ENCODE results near the gene PIGH. TPM values are rescaled to one million over a fixed set of nuclear protein-coding genes. Genes with fewer than 3 reads are reported as not detected.

PIGH gene
- polyA plus RNA-seq, 1 donor from 2014 or later = 91.8 TPM

- no peaks in the 10 kb centered on the region for H4K20me1 ChIP-seq (ENCODE audit: insufficient read depth)
- no peaks in the 10 kb centered on the region for H3K9me2 ChIP-seq (ENCODE audit: insufficient read depth, low read length)
- no peaks in the 10 kb centered on the region for H3K79me2 ChIP-seq (replicated peaks; ENCODE audit: insufficient read depth, low read length)
- H3K27ac ChIP-seq (ENCODE audit: low read length) = no peak overlapping the region
- H3K27me3 ChIP-seq (ENCODE audit: insufficient read depth, low read depth, low read length) = no peaks in the 10 kb centered on the region
- no peak overlapping the region for H3K4me2 ChIP-seq (ENCODE audit: low read length)
- no peak overlapping the region for H2AFZ ChIP-seq (ENCODE audit: low read depth, low read length)
- no peaks in the 10 kb centered on the region for H3F3A ChIP-seq (ENCODE audit: insufficient read depth, low read length, poor library complexity, severe bottlenecking)
- TF ChIP-seq TAF1 (IDR thresholded peaks at IDR 0.05; ENCODE audit: low read depth) (no peak), CTCF (IDR thresholded peaks at IDR 0.05; ENCODE audit: poor library complexity, severe bottlenecking) (no peak), EZH2 (IDR thresholded peaks at IDR 0.05; ENCODE audit: borderline replicate concordance, insufficient read depth, low read length, poor library complexity, severe bottlenecking) (no peak)
- H3K9ac ChIP-seq (ENCODE audit: low read length) = no peak overlapping the region
- no peaks in the 10 kb centered on the region for H3K9me3 ChIP-seq (ENCODE audit: low read length)
- H3K36me3 ChIP-seq (ENCODE audit: insufficient read depth, low read length) = no peaks in the 10 kb centered on the region
- H3K4me3 ChIP-seq (ENCODE audit: low read length) = no peak overlapping the region
Observed at GRCh38 chr14:67564236-67564635, 35.8 kb downstream of the PIGH start.

- no peak overlapping the region for H2AFZ ChIP-seq (ENCODE audit: low read depth, low read length)
- H3K9me3 ChIP-seq (ENCODE audit: low read length) = no peaks in the 10 kb centered on the region
- no peaks in the 10 kb centered on the region for H4K20me1 ChIP-seq (ENCODE audit: insufficient read depth)
- H3K4me3 ChIP-seq (ENCODE audit: low read length) = no peak overlapping the region
- TF ChIP-seq SMC3 (conservative IDR thresholded peaks at IDR 0.05; ENCODE audit: poor library complexity) = no peak
- TF ChIP-seq REST (IDR thresholded peaks at IDR 0.05; ENCODE audit: borderline replicate concordance) = no peak
- no peak for TF ChIP-seq EP300 (conservative IDR thresholded peaks at IDR 0.05; ENCODE audit: poor library complexity, severe bottlenecking)
- TF ChIP-seq MXI1 (conservative IDR thresholded peaks at IDR 0.05; ENCODE audit: poor library complexity, severe bottlenecking) = no peak
- TF ChIP-seq RAD21 (conservative IDR thresholded peaks at IDR 0.05) = no peak
- TF ChIP-seq EZH2 (IDR thresholded peaks at IDR 0.05; ENCODE audit: borderline replicate concordance, insufficient read depth, low read length, poor library complexity, severe bottlenecking) = no peak
- no peak for TF ChIP-seq POLR2AphosphoS5 (IDR thresholded peaks at IDR 0.05)
- no peak for TF ChIP-seq CTCF (IDR thresholded peaks at IDR 0.05; ENCODE audit: poor library complexity, severe bottlenecking)
- no peaks in the 10 kb centered on the region for H3K9me2 ChIP-seq (ENCODE audit: insufficient read depth, low read length)
- no peaks in the 10 kb centered on the region for H3K79me2 ChIP-seq (replicated peaks; ENCODE audit: insufficient read depth, low read length)
- H3K27ac ChIP-seq (ENCODE audit: low read length) = no peak overlapping the region
- H3K27me3 ChIP-seq (ENCODE audit: insufficient read depth, low read depth, low read length) = no peaks in the 10 kb centered on the region
- H3F3A ChIP-seq (ENCODE audit: insufficient read depth, low read length, poor library complexity, severe bottlenecking) = no peaks in the 10 kb centered on the region
- no peaks in the 10 kb centered on the region for H3K36me3 ChIP-seq (ENCODE audit: insufficient read depth, low read length)
- H3K9ac ChIP-seq (ENCODE audit: low read length) = no peak overlapping the region
- no peak overlapping the region for H3K4me2 ChIP-seq (ENCODE audit: low read length)
Observed at GRCh38 chr14:67562776-67563150, 37.3 kb downstream of the PIGH start.
